ENCODE results near the gene SEPTIN1. TPM values are rescaled to one million over a fixed set of nuclear protein-coding genes. Genes with fewer than 3 reads are reported as not detected.

Gene SEPTIN1
- total and polyA plus RNA-seq, 2 experiments from 2014 or later, result 0.21 to 3.9 TPM

GRCh38 chr16:30349675-30350074 lies 32.7 kb downstream of the SEPTIN1 start (continued):
- TF ChIP-seq ZNF462 (CRISPR knock-in tag; IDR thresholded peaks at IDR 0.05) (no peak), POLR2AphosphoS5 (IDR thresholded peaks at IDR 0.05; ENCODE audit: low read depth) (no peak), ZNF331 (CRISPR knock-in tag; IDR thresholded peaks at IDR 0.05; ENCODE audit: low read depth) (no peak), CTCF (conservative IDR thresholded peaks at IDR 0.05; ENCODE audit: low read depth in 2 of 2) (no peak), EZH2phosphoT487 (IDR thresholded peaks at IDR 0.05; ENCODE audit: unreplicated experiment) (no peak)

GRCh38 chr16:30348929-30349328 lies 33.4 kb downstream of the SEPTIN1 start:
- Histone ChIP-seq H3K27me3 (ENCODE audit: insufficient read depth) (no peaks in the 10 kb centered on the region), H3K27ac (ENCODE audit: low read depth) (no peak overlapping the region), H2AFZ (no peak overlapping the region), H3K79me2 (replicated peaks; ENCODE audit: insufficient read depth) (peaks cover 5% of the 10 kb centered on the region), H4K20me1 (replicated peaks; ENCODE audit: insufficient read depth) (no peaks in the 10 kb centered on the region), H3F3A (replicated peaks; ENCODE audit: low read depth) (0 out of 2 replicates have a peak, but pooled peaks cover 9% of the 10 kb centered on the region), H3K4me3 (no peak overlapping the region), H3K4me1 (ENCODE audit: insufficient read depth) (no peaks in the 10 kb centered on the region; the same call in 1 of the 2 replicates), H3K4me2 (no peak overlapping the region), H3K9me2 (ENCODE audit: insufficient read depth) (no peaks in the 10 kb centered on the region), H3K36me3 (ENCODE audit: insufficient read depth) (peaks cover 7% of the 10 kb centered on the region; the same call in 1 of the 2 replicates)
- ATAC-seq, result no peak
- no peaks in the 10 kb centered on the region for H3K9me3 Mint-ChIP-seq
- peaks cover 6% of the 10 kb centered on the region for H3K27me3 Mint-ChIP-seq (ENCODE audit: insufficient read depth, low read depth, poor library complexity)
- H3K36me3 Mint-ChIP-seq (ENCODE audit: low read depth), result peaks cover 45% of the 10 kb centered on the region
- H3K4me3 Mint-ChIP-seq, result no peak overlapping the region
- no peaks in the 10 kb centered on the region; the same call in 2 of the 3 replicates for H3K4me1 Mint-ChIP-seq
- DNase-seq (ENCODE audit: low spot score), result no peak
- H3K27ac Mint-ChIP-seq, result no peak overlapping the region
- TF ChIP-seq EZH2 (IDR thresholded peaks at IDR 0.05; ENCODE audit: low read depth, unreplicated experiment), result no peak
- TF ChIP-seq NANOG (IDR thresholded peaks at IDR 0.05; ENCODE audit: borderline replicate concordance), result no peak
- no peak for TF ChIP-seq JUNB (IDR thresholded peaks at IDR 0.05; ENCODE audit: unreplicated experiment)
- no peak for TF ChIP-seq EZH2phosphoT487 (IDR thresholded peaks at IDR 0.05; ENCODE audit: unreplicated experiment)
- TF ChIP-seq CTCF (conservative IDR thresholded peaks at IDR 0.05; ENCODE audit: low read depth in 2 of 2), result no peak
- TF ChIP-seq POLR2AphosphoS5 (IDR thresholded peaks at IDR 0.05; ENCODE audit: low read depth), result no peak
- no peak for TF ChIP-seq ZNF331 (CRISPR knock-in tag; IDR thresholded peaks at IDR 0.05; ENCODE audit: low read depth)
- no peak for TF ChIP-seq ZNF114 (CRISPR knock-in tag; IDR thresholded peaks at IDR 0.05)
- TF ChIP-seq CREB1 (CRISPR knock-in tag; IDR thresholded peaks at IDR 0.05; ENCODE audit: low read depth), result no peak
